ENCODE results near the gene COA8. TPM values are rescaled to one million over a fixed set of nuclear protein-coding genes. Genes with fewer than 3 reads are reported as not detected.

Gene COA8
- total and polyA plus RNA-seq, 10 of the 15 experiments (the other 5 are each of a cell fraction or from before 2014, with no cell fraction given), result 6.1 to 69.5 (median 25.8) TPM

- H3K9me3 ChIP-seq (replicated peaks; ENCODE audit: control insufficient read depth, insufficient read depth, low read length), result no peaks in the 10 kb centered on the region
- no peak for TF ChIP-seq TCF12 (IDR thresholded peaks at IDR 0.05; ENCODE audit: low read depth, low read length)
- TF ChIP-seq RELB (IDR thresholded peaks at IDR 0.05; ENCODE audit: low read depth), result no peak
- TF ChIP-seq SIX5 (IDR thresholded peaks at IDR 0.05; ENCODE audit: low read depth, low read length, severe bottlenecking), result no peak
- no peak for TF ChIP-seq SUPT20H (IDR thresholded peaks at IDR 0.05; ENCODE audit: borderline replicate concordance, control insufficient read depth, low read depth, low read length)
- no peak for TF ChIP-seq RAD21 (IDR thresholded peaks at IDR 0.05; ENCODE audit: insufficient read depth, low read depth, low read length)
- no peak for TF ChIP-seq STAT3 (IDR thresholded peaks at IDR 0.05; ENCODE audit: low read depth, low read length)
- TF ChIP-seq IKZF1 (conservative IDR thresholded peaks at IDR 0.05), result no peak
- no peak for TF ChIP-seq ZSCAN29 (IDR thresholded peaks at IDR 0.05)
- ATAC-seq (no peak), DNase-seq (ENCODE audit: low read depth, low spot score) (no peak), FAIRE-seq (no peak)
- H3K4me3 ChIP-seq, result no peak overlapping the region
- 76% methylated on average over 28 of the region's 30 CpGs for WGBS (ENCODE audit: insufficient coverage, insufficient replicate concordance, low lambda C conversion rate, missing lambda C conversion rate)
- H3K4me2 ChIP-seq (ENCODE audit: control insufficient read depth, insufficient read depth), result no peak overlapping the region
- in situ Hi-C loops (cut with MboI), result no loop called here
- BruUV-seq (replicated peaks), result no TSS peak
- H3K27ac ChIP-seq (ENCODE audit: control insufficient read depth, insufficient read depth), result no peak overlapping the region
- H3K9ac ChIP-seq (ENCODE audit: control insufficient read depth, insufficient read depth, low read length), result no peak overlapping the region
- H3K79me2 ChIP-seq (ENCODE audit: control insufficient read depth, insufficient read depth, low read length), result no peaks in the 10 kb centered on the region
- H4K20me1 ChIP-seq (ENCODE audit: control insufficient read depth, insufficient read depth), result no peaks in the 10 kb centered on the region
- intact Hi-C loops (cut with micrococcal nuclease; ENCODE audit: unreplicated experiment), result no loop called here
- SMC1A ChIA-PET (ENCODE audit: uncharacterized antibody, unreplicated experiment), result no interaction called here
- no peaks in the 10 kb centered on the region for H3K36me3 ChIP-seq (ENCODE audit: control insufficient read depth in 2 of 2, insufficient read depth in 2 of 2, low read length in 1 of 2)
- RAD21 ChIA-PET (ENCODE audit: unreplicated experiment), result no interaction called here
- no peaks in the 10 kb centered on the region for H3K4me1 ChIP-seq (ENCODE audit: control insufficient read depth, insufficient read depth, low read length)
- H3K27me3 ChIP-seq (replicated peaks in 1 of 2; ENCODE audit: control insufficient read depth in 2 of 2, insufficient read depth in 2 of 2, low read length in 1 of 2), result no peaks in the 10 kb centered on the region
- CTCF ChIA-PET, result interaction anchor here (0.8 to 1.0 kb wide), 2 partner anchors 29 to 31 kb away, joined by 3 read pairs; no protein-coding TSS in a partner anchor
- POLR2A ChIA-PET, result interaction anchor here (0.5 kb wide), 1 partner anchor 1789 kb away, joined by 3 read pairs; no protein-coding TSS in a partner anchor
- no peak overlapping the region for H2AFZ ChIP-seq (ENCODE audit: control insufficient read depth, low read depth, low read length)
Measured at GRCh38 chr14:103549361-103550311, 13.1 kb upstream of the COA8 start.
